VCaP (cell line): Measurements from ENCODE around the gene SYNPR.

Source experiments
- H3K27ac ChIP-seq: fragments of 450-650 bp; 2 replicates; pipeline ENCODE4 v1.5.1; 2017
- TF ChIP-seq, protein P1 (sequence below): fragments of 450-650 bp; conservative IDR thresholded peaks from 2 replicates; pipeline ENCODE4 v1.5.1; 2017; ENCODE audit warnings: mild to moderate bottlenecking, moderate library complexity

The SYNPR gene

DNA sequence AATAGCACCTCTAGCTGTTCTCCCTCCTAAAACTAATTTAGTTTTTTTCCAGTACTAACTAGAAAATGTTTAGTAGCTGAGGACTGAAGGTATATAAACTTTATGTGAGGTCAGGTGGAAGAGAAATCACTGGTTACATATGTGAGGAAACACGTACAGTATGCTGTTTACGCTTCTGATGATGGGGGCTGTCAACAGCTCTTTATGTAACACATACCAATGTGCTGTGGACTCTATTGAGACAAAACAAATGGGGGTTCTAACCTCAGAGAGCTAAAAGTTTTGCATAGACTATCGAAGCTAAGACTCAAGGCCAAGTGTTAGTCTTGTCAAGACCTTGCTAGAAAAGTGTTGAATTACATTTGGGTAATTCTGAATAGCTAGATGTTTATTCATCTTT, 107.5 kb downstream of the SYNPR start:
- no peak overlapping the region for H3K27ac ChIP-seq
- TF ChIP-seq, protein P1, sequence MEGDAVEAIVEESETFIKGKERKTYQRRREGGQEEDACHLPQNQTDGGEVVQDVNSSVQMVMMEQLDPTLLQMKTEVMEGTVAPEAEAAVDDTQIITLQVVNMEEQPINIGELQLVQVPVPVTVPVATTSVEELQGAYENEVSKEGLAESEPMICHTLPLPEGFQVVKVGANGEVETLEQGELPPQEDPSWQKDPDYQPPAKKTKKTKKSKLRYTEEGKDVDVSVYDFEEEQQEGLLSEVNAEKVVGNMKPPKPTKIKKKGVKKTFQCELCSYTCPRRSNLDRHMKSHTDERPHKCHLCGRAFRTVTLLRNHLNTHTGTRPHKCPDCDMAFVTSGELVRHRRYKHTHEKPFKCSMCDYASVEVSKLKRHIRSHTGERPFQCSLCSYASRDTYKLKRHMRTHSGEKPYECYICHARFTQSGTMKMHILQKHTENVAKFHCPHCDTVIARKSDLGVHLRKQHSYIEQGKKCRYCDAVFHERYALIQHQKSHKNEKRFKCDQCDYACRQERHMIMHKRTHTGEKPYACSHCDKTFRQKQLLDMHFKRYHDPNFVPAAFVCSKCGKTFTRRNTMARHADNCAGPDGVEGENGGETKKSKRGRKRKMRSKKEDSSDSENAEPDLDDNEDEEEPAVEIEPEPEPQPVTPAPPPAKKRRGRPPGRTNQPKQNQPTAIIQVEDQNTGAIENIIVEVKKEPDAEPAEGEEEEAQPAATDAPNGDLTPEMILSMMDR: no peak

DNA sequence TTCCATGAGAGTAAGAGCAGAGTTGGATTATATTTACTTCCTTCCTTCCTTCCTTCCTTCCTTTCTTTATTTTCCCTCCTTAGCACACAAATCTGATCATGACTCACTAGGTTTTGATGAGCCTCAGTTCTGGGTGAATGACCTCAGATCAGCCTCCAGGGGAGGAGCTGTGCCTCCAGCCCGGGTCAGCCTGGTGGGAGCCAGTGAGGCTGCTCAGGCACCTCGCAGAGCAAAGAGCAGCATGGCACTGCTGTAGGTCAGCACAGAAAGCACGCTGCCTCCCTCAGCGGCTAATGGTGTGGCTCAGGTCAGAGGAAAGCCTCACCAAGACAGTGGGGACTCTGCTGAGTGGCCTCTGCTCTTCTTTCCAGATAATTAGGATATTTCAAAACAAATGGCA, 108.5 kb downstream of the SYNPR start:
- TF ChIP-seq, protein P1: no peak
- no peak overlapping the region for H3K27ac ChIP-seq

DNA sequence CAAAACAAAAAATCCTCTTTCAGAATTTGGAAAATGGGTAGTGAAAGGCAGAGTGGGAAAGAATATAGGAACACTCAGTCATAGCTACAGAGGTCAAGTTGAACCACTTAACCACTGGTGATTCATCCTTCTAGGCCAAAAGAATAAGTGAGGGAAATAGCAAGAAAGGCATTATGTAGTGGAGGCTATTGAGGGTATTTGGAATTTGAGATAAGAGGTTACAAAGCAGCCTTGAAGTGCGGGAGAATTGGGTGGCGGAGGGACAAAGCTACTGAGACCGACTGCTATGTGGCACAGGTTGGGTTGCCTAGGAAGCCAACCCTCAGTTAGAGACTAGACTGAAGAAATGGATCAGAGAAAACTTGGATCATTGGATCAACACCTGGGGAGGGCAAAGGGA, 109.5 kb downstream of the SYNPR start:
- H3K27ac ChIP-seq: no peak overlapping the region
- TF ChIP-seq, protein P1: no peak

DNA sequence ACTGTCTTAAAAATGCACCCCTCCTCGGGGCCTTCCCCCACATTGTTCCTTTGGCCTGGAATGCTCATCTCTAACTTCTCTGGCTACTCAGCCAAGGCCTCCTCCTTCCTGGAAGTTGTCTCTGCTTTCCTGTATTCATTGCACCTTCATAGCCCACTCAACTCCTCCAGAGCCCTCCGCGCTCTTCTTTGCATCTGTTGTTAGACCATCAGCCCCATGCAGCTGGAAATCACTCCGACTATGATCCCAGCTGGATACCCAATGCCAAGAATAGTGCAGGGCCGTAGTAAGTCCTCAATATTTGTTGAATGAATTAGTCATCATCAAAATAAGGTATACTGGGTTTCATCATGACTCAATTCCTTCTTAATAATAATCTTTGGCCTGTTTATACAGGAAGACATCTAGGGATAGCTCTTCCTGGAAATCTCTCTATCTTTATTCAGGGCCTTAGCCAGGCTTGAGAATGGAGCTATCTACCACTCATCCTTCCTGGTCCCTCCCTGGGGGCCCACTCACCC, 112.7 kb downstream of the SYNPR start:
- TF ChIP-seq, protein P1: no peak
- H3K27ac ChIP-seq: no peak overlapping the region

DNA sequence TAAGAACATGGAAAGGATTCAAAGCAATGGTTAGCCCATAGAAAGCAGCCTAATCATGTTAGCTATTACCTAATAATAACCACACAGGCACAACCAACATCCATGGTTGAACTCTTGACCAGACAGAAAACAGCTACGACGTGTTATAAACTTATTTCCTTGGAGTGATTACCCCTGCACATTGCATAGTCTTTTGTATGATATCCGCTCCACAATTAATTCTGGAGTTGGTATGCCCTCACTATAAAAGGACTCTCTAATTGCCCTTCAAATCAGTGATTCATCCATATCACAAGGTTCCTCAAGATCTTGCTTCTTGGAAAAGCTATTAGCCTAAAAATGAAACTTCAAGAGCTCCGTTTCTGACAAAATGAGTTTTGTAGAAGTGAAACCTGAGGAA, 117.9 kb downstream of the SYNPR start:
- H3K27ac ChIP-seq: no peak overlapping the region
- TF ChIP-seq, protein P1: no peak

DNA sequence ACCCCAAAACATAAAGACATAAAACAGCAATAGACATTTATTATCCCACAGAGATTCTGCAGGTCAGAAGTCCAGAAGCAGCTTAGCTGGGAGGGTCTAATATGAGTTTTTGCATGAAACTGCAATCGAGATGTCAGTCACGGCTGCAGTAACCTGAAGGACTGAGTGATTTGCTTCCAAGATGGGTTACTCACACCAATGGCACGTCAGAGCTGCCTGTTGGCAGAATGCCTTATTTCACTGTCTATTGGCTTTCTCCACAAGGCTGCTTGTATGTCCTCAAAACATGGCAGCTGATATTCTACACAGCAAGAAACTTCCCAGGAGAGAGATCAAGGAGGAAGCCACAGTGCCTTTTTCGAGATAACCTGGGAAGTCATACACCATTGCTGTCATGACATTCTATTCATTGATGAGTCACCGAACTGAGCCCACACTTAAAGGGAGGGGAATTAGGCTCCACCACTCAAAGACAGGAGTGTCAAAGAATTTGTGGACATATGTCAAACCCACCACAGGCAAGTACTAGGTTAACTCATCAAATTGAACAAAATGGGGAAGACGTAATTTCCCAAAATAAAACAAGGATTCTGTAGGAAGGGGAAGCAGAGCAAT, 122.2 kb downstream of the SYNPR start:
- TF ChIP-seq, protein P1: no peak
- no peak overlapping the region for H3K27ac ChIP-seq

DNA sequence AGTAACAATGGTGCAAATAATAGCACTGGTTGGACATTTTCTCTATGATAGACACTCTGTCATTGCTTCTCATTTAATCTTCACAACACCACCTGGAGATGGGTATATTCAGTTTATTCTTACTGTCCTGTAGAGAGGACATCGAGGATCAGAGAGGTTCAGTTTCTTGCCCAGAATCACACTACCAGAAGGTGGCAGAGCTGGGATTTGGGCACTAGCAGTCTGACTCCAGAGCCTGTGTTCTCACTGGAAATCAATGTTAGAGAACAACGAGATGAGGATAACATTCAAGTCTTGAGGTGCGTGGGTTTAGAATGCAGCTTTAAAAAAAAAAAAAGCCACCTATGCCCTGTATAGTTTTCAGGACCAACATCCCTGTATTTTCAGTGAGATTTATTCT, 127.8 kb downstream of the SYNPR start:
- H3K27ac ChIP-seq: no peak overlapping the region
- TF ChIP-seq, protein P1: peak; percentile 62; the same call in 1 of the 2 replicates
